Keratinocyte (primary cell): ENCODE measurements around the gene TTC9B. TPM values are rescaled to one million over a fixed set of nuclear protein-coding genes. Genes with fewer than 3 reads are reported as not detected.

Experiments used
- DNase-seq: peaks from one replicate; pipeline ENCODE4 v3.0.0-alpha.2; 2011; ENCODE audit warnings: low read depth, missing footprints, low spot score
- FAIRE-seq: peaks from 2 replicates; lab custom pipeline; 2011; peaks lifted over from hg19 to GRCh38; lab: Jason Lieb, UNC
- H2AFZ ChIP-seq: 2 replicates; pipeline ENCODE4 v1.6.0; 2012; ENCODE audit warnings: low read length, control low read depth, inconsistent platforms; ENCODE audit not compliant: control insufficient read depth
- H3K27ac ChIP-seq: 2 replicates; pipeline ENCODE4 v1.5.1; 2011; ENCODE audit warnings: low read length; ENCODE audit not compliant: control insufficient read depth, insufficient read depth
- H3K27me3 ChIP-seq: 3 replicates; pipeline ENCODE4 v1.6.0; 2011; ENCODE audit warnings: low read length; ENCODE audit not compliant: control insufficient read depth, insufficient read depth; ENCODE audit errors: extremely low read depth
- H3K36me3 ChIP-seq, 2 experiments: 2 replicates in 1 of 2; 3 replicates in 1 of 2; pipeline ENCODE4 v1.5.1; 2011; ENCODE audit warnings: low read length in 2 of 2, mild to moderate bottlenecking in 1 of 2; ENCODE audit not compliant: control insufficient read depth in 2 of 2, insufficient read depth in 2 of 2; ENCODE audit errors: extremely low read depth in 1 of 2
- H3K4me1 ChIP-seq: 3 replicates; pipeline ENCODE4 v1.5.1; 2011; ENCODE audit warnings: low read length; ENCODE audit not compliant: control insufficient read depth, insufficient read depth; ENCODE audit errors: extremely low read depth
- H3K4me2 ChIP-seq: 3 replicates; pipeline ENCODE4 v1.6.0; 2011; ENCODE audit warnings: low read depth, low read length; ENCODE audit not compliant: control insufficient read depth, insufficient read depth; ENCODE audit errors: extremely low read depth
- H3K4me3 ChIP-seq, 3 experiments: fragments of 200-600 bp in 1 of 3; sonication (generic) in 1 of 3; 2 replicates in 2 of 3; 3 replicates in 1 of 3; pipeline ENCODE4 v1.5.1; 2011 to 2016; ENCODE audit warnings: low read length in 3 of 3, mild to moderate bottlenecking in 3 of 3, control low read depth in 2 of 3, inconsistent platforms in 1 of 3, low read depth in 1 of 3, mixed read lengths in 1 of 3, mixed run types in 1 of 3, moderate library complexity in 1 of 3; ENCODE audit not compliant: control insufficient read depth in 2 of 3, insufficient read depth in 2 of 3; ENCODE audit errors: extremely low read depth in 1 of 3
- H3K79me2 ChIP-seq: 2 replicates; pipeline ENCODE4 v1.6.0; 2012; ENCODE audit warnings: low read length; ENCODE audit not compliant: control insufficient read depth, insufficient read depth
- H3K9ac ChIP-seq: 3 replicates; pipeline ENCODE4 v1.6.0; 2011; ENCODE audit warnings: low read length; ENCODE audit not compliant: control insufficient read depth, insufficient read depth; ENCODE audit errors: extremely low read depth
- H3K9me1 ChIP-seq: 3 replicates; pipeline ENCODE4 v1.6.0; 2011; ENCODE audit warnings: low read length; ENCODE audit not compliant: control insufficient read depth, insufficient read depth; ENCODE audit errors: extremely low read depth
- H3K9me3 ChIP-seq: 2 replicates; pipeline ENCODE4 v1.5.1; 2012; ENCODE audit warnings: low read depth, low read length; ENCODE audit not compliant: control insufficient read depth
- H4K20me1 ChIP-seq: 3 replicates; pipeline ENCODE4 v1.6.0; 2011; ENCODE audit warnings: low read length; ENCODE audit not compliant: control insufficient read depth, insufficient read depth; ENCODE audit errors: extremely low read depth
- CTCF ChIP-seq, 3 experiments: IDR thresholded peaks in 1 of 3; conservative IDR thresholded peaks in 1 of 3; optimal IDR thresholded peaks in 1 of 3; 2 replicates in 2 of 3; 3 replicates in 1 of 3; pipeline versions ENCODE3 to v1.5.1; 2011; ENCODE audit warnings: low read length in 3 of 3, mild to moderate bottlenecking in 3 of 3, moderate library complexity in 2 of 3, control low read depth in 1 of 3, inconsistent platforms in 1 of 3; ENCODE audit not compliant: insufficient read depth in 2 of 3; ENCODE audit errors: extremely low read depth in 1 of 3
- EZH2 ChIP-seq: IDR thresholded peaks from one replicate; pipeline ENCODE4 v1.6.1; 2012; ENCODE audit warnings: inconsistent platforms, mild to moderate bottlenecking, low read length, moderate library complexity
- dilution Hi-C: fragments of 300-500 bp; cut with MboI; formaldehyde crosslinking; loops from one replicate; pipeline ENCODE4 v1.7.0; 2020; ENCODE audit warnings: low sequenced_read_pairs; ENCODE audit not compliant: extremely low pct_ligation_motif_present
- polyA minus RNA-seq, 3 experiments: library from RNA; depleted of rRNA, polyadenylated mRNA; stranded (reverse); fragments of >200 nt; gene quantifications; 1 replicate in 1 of 3; 2 replicates in 1 of 3; 3 replicates in 1 of 3; pipeline ENCODE4 v1.2.3, GENCODE V29; 2011
- polyA plus RNA-seq, 5 experiments: library from polyadenylated mRNA; depleted of rRNA in 3 of 5; stranded (reverse) in 3 of 5; stranded (forward) in 1 of 5; unstranded in 1 of 5; fragments of >200 nt; gene quantifications; 1 replicate in 1 of 5; 2 replicates in 3 of 5; 3 replicates in 1 of 5; pipeline versions ENCODE4 v1.2.1 to v1.2.3, GENCODE V29; 2011 to 2012; ENCODE audit warnings: missing spikeins in 2 of 5, low read depth in 1 of 5, low replicate concordance in 1 of 5

Gene TTC9B
- polyA plus RNA-seq, result not detected in 3 replicates
- polyA plus RNA-seq (2011; ENCODE audit: low read depth), result not detected
- not detected in 2 replicates for polyA plus RNA-seq (2011; cell fraction: cytosol; rRNA removed)
- polyA plus RNA-seq (2011; cell fraction: nucleus; rRNA removed), result not detected in 2 replicates
- polyA plus RNA-seq (2012; ENCODE audit: low replicate concordance), result 0.20 TPM in 1 of 2 replicates, not detected in the other
- not detected in 3 replicates for polyA minus RNA-seq
- polyA minus RNA-seq (2011; cell fraction: cytosol; rRNA and poly(A)+ RNA removed), result not detected
- not detected in 2 replicates for polyA minus RNA-seq (2011; cell fraction: nucleus; rRNA and poly(A)+ RNA removed)

GRCh38 chr19:40217934-40218890 is at the start of gene TTC9B:
Gene TTC9B (minus strand): TSS chr19:40218384. CDS start chr19:40218381, 3 bp downstream.
- dilution Hi-C loops, result no loop called here

GRCh38 chr19:40267601-40267997 is 49.4 kb upstream of the TTC9B start:
- TF ChIP-seq CTCF (optimal IDR thresholded peaks at IDR 0.05 in 1 of 3, IDR thresholded peaks at IDR 0.05 in 1 of 3, conservative IDR thresholded peaks at IDR 0.05 in 1 of 3; ENCODE audit: extremely low read depth in 1 of 3, insufficient read depth in 2 of 3, low read length in 3 of 3) (no peak), EZH2 (no peak)
- H3K9ac ChIP-seq, result no peak overlapping the region
- no peak for FAIRE-seq
- peaks cover 11% of the 10 kb centered on the region for H4K20me1 ChIP-seq
- peaks cover 4% of the 10 kb centered on the region for H3K9me1 ChIP-seq
- no peak overlapping the region for H2AFZ ChIP-seq
- H3K9me3 ChIP-seq, result no peaks in the 10 kb centered on the region
- H3K36me3 ChIP-seq, result peaks cover 8 to 32% of the 10 kb centered on the region in 2 experiments
- H3K27ac ChIP-seq, result no peak overlapping the region
- no peak overlapping the region for H3K4me3 ChIP-seq
- no peaks in the 10 kb centered on the region for H3K27me3 ChIP-seq
- no peak overlapping the region for H3K4me2 ChIP-seq
- DNase-seq, result no peak
- dilution Hi-C loops, result no loop called here
- no peaks in the 10 kb centered on the region for H3K4me1 ChIP-seq
- peaks cover 81% of the 10 kb centered on the region for H3K79me2 ChIP-seq

More at GRCh38 chr19:40217934-40218890, at the start of gene TTC9B:
- H3K9me1 ChIP-seq, result no peaks in the 10 kb centered on the region
- H3K4me1 ChIP-seq, result peaks cover 15% of the 10 kb centered on the region
- TF ChIP-seq EZH2, result no peak
- no peak for TF ChIP-seq CTCF (optimal IDR thresholded peaks at IDR 0.05 in 1 of 3, IDR thresholded peaks at IDR 0.05 in 1 of 3, conservative IDR thresholded peaks at IDR 0.05 in 1 of 3; ENCODE audit: extremely low read depth in 1 of 3, insufficient read depth in 2 of 3, low read length in 3 of 3)
- H3K79me2 ChIP-seq, result no peaks in the 10 kb centered on the region
- H3K4me2 ChIP-seq, result peak within 1 kb of the TSS; percentile 76
- H3K9ac ChIP-seq, result no peak within 1 kb of the TSS
- FAIRE-seq (no peak), DNase-seq (no peak)
- H2AFZ ChIP-seq, result peak within 1 kb of the TSS; percentile 62
- H3K27me3 ChIP-seq, result peaks cover 29% of the 10 kb centered on the region
- peak within 1 kb of the TSS; percentile 21 to 40 (median 34) for H3K4me3 ChIP-seq
- no peak within 1 kb of the TSS for H3K27ac ChIP-seq
- H4K20me1 ChIP-seq, result no peaks in the 10 kb centered on the region
- H3K36me3 ChIP-seq, result peaks cover 0 to 1% of the 10 kb centered on the region in 2 experiments
- H3K9me3 ChIP-seq, result no peaks in the 10 kb centered on the region
